ENCODE data around the gene IFRD1. TPM values are rescaled to one million over a fixed set of nuclear protein-coding genes. Genes with fewer than 3 reads are reported as not detected.

Gene IFRD1
- polyA plus RNA-seq, 1 experiment, result 46.9 TPM

DNA sequence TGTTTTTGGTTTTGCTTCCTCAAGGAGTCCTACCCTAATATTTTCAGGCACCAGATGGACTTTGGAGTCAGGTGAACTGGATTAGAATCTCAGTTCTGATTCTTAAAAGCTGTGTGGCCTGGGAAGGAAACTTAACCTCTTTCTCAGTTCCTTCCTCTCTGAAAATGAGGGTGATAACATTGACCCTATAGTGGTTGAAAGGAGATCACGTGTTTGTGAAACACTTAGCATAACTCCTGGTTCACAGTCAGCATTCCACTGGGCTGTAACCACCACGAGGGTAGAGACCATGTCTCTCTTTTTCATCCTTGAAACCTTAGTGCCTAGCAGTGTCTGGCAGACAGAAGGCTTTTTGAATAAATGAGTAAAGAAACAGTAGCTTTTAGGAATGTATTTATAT, 47.2 kb downstream of the IFRD1 start:
- POLR2A ChIA-PET, result interaction anchor here (0.6 kb wide), 1 partner anchor 574 kb away, joined by 3 read pairs; no protein-coding TSS in a partner anchor
- TF ChIP-seq CTCF (IDR thresholded peaks at IDR 0.05; ENCODE audit: low read depth, low read length), result no peak
- CTCF ChIA-PET, result interaction anchor here (0.9 to 3.2 kb wide), 6 partner anchors 11 to 744 kb away, joined by 3 to 35 read pairs (median 5); partner anchors contain the start of gene LSMEM1

DNA sequence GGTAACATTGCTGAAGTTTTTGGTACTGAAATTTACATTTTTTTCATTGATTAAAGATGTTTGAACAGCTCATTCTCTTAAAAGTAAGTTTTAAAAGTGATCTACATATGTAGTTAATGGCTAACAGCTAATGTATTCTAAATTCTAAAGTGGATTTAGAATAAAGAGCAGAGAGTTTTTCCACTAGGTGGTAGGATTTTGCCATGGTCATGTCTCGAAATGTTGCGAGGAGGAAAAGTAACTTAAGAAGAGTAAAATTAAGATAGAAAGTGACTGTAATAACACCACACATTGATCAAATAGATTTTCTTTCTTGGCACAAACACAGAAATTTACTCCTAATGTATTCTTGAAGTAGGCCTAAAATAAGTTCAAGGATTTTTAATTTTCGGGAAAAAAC, 50.4 kb downstream of the IFRD1 start:
- TF ChIP-seq CTCF (IDR thresholded peaks at IDR 0.05; ENCODE audit: low read depth, low read length), result no peak; the same call in 1 of the 2 replicates
- ChIA-PET CTCF (interaction anchor here (1.2 kb wide), 1 partner anchor 10 kb away, joined by 4 read pairs; no protein-coding TSS in a partner anchor), POLR2A (no interaction called here)
- Histone ChIP-seq H3K9me3 (ENCODE audit: control insufficient read depth, insufficient read depth, low read length) (no peaks in the 10 kb centered on the region), H3K27me3 (ENCODE audit: control insufficient read depth, insufficient read depth, low read length) (no peaks in the 10 kb centered on the region), H3K27ac (ENCODE audit: low read depth, low read length) (no peak overlapping the region), H3K4me3 (ENCODE audit: low read depth, low read length) (no peak overlapping the region)
- DNase-seq (ENCODE audit: low read depth, low spot score), result no peak

More for the DNA sequence above, 47.2 kb downstream of the IFRD1 start:
- no peaks in the 10 kb centered on the region for H3K27me3 ChIP-seq (ENCODE audit: control insufficient read depth, insufficient read depth, low read length)
- no peak for DNase-seq (ENCODE audit: low read depth, low spot score)
- no peak overlapping the region for H3K4me3 ChIP-seq (ENCODE audit: low read depth, low read length)
- H3K27ac ChIP-seq (ENCODE audit: low read depth, low read length), result no peak overlapping the region
- H3K9me3 ChIP-seq (ENCODE audit: control insufficient read depth, insufficient read depth, low read length), result no peaks in the 10 kb centered on the region

GRCh38 chr7:112501801-112502503, 51.7 kb downstream of the IFRD1 start:
- ChIA-PET POLR2A (no interaction called here), CTCF (no interaction called here)

DNA sequence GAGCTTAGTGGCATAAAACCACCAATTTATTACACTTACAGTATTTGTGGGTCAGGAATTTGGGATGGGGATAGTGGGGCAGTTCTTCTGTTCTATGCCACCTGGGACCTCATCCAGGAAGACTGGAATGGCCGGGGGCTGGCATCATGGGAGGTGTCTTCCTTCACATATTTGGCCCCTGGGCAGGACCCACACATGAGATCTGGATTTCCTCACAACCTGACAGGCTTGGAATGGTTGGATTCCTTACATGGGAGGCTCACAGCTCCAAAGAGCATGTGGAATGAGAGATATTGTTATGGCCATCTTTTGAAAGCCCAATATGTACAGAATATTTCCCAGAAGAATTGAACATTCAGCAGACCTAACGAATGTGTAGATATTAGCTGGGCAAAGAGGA, 52.4 kb downstream of the IFRD1 start:
- no peak overlapping the region for H3K27ac ChIP-seq (ENCODE audit: low read depth, low read length)
- no peaks in the 10 kb centered on the region for H3K27me3 ChIP-seq (ENCODE audit: control insufficient read depth, insufficient read depth, low read length)
- DNase-seq (ENCODE audit: low read depth, low spot score), result no peak
- CTCF ChIA-PET, result no interaction called here
- H3K9me3 ChIP-seq (ENCODE audit: control insufficient read depth, insufficient read depth, low read length), result no peaks in the 10 kb centered on the region
- POLR2A ChIA-PET, result no interaction called here
- TF ChIP-seq CTCF (IDR thresholded peaks at IDR 0.05; ENCODE audit: low read depth, low read length), result no peak
- H3K4me3 ChIP-seq (ENCODE audit: low read depth, low read length), result no peak overlapping the region

More at GRCh38 chr7:112501801-112502503, 51.7 kb downstream of the IFRD1 start:
- TF ChIP-seq CTCF (IDR thresholded peaks at IDR 0.05; ENCODE audit: low read depth, low read length), result no peak
- no peak overlapping the region for H3K27ac ChIP-seq (ENCODE audit: low read depth, low read length)
- no peaks in the 10 kb centered on the region for H3K27me3 ChIP-seq (ENCODE audit: control insufficient read depth, insufficient read depth, low read length)
- H3K4me3 ChIP-seq (ENCODE audit: low read depth, low read length), result no peak overlapping the region
- no peaks in the 10 kb centered on the region for H3K9me3 ChIP-seq (ENCODE audit: control insufficient read depth, insufficient read depth, low read length)
- no peak for DNase-seq (ENCODE audit: low read depth, low spot score)

DNA sequence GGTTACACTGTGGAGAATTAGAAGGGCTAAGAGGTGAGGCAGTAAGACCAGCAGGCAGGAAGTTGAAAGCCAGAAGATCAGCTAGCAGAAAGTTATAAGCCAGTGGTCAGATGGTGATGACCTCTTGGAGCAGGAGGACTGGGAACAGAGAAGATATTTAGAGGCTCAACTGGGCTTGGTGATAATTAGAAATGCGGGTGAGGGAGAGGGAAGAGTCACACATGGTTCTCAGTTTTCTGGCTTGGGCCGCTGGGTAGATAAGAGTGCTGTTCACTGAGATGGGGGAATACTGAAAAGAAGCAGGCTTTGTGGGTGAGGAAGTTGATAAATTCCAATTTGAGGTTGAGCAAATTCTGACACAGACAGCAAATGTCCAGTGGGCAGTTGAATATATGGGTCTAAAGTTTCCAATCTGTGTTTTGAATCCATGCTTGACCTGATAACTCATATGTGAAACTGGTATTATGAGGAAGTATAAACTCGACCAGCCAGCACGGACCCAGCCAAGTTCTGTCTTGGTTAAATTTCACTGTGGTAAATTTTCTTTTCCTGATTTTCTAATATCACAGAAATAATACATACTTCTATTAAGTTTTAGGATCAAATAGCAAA, 53.2 kb downstream of the IFRD1 start:
- no peak for DNase-seq (ENCODE audit: low read depth, low spot score)
- TF ChIP-seq CTCF (IDR thresholded peaks at IDR 0.05; ENCODE audit: low read depth, low read length), result no peak
- no peaks in the 10 kb centered on the region for H3K9me3 ChIP-seq (ENCODE audit: control insufficient read depth, insufficient read depth, low read length)
- no peak overlapping the region for H3K27ac ChIP-seq (ENCODE audit: low read depth, low read length)
- no peak overlapping the region for H3K4me3 ChIP-seq (ENCODE audit: low read depth, low read length)
- ChIA-PET CTCF (no interaction called here), POLR2A (no interaction called here)
- H3K27me3 ChIP-seq (ENCODE audit: control insufficient read depth, insufficient read depth, low read length), result no peaks in the 10 kb centered on the region
